Measurements from ENCODE around the gene IGF2BP2.

Gene IGF2BP2

DNA sequence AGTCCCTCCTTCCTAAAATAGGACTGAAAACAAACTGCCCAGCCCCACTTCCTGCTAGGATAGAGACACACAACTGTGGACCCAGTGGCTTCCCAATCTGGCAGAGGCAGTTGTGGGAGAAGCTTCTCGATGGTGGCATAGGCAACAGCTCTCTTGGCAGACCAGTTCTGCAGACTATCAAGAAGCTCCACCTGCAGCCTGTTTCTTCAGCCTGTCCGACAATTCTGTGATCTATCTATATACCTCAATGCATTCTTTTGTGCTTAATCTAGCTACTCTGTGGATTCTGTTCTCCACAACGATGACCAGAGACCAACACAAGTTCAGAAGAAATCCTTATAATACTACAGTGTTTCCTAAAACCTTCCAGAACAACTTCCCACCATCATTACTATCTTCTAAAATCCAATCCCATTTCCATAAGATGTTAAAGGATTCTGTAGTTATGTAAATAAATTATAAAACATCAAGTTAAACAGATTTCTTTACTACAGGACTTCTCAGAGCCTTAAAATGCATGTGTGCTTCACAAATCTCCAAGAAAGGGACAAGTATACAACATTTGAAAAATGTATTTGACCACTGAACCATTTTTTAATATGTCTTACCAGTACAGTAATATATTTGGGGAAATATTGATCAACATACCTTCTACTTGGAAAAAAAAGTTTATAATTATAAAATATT lies 57.7 kb downstream of the IGF2BP2 start:
- no peak for TF ChIP-seq CSRNP3 (CRISPR knock-in tag; IDR thresholded peaks at IDR 0.05)
- no peak for TF ChIP-seq RARB (CRISPR knock-in tag; IDR thresholded peaks at IDR 0.05)
- TF ChIP-seq ZNF8 (CRISPR knock-in tag; IDR thresholded peaks at IDR 0.05): no peak
- no peak for TF ChIP-seq ESRRG (CRISPR knock-in tag; IDR thresholded peaks at IDR 0.05)
- TF ChIP-seq, protein P1, sequence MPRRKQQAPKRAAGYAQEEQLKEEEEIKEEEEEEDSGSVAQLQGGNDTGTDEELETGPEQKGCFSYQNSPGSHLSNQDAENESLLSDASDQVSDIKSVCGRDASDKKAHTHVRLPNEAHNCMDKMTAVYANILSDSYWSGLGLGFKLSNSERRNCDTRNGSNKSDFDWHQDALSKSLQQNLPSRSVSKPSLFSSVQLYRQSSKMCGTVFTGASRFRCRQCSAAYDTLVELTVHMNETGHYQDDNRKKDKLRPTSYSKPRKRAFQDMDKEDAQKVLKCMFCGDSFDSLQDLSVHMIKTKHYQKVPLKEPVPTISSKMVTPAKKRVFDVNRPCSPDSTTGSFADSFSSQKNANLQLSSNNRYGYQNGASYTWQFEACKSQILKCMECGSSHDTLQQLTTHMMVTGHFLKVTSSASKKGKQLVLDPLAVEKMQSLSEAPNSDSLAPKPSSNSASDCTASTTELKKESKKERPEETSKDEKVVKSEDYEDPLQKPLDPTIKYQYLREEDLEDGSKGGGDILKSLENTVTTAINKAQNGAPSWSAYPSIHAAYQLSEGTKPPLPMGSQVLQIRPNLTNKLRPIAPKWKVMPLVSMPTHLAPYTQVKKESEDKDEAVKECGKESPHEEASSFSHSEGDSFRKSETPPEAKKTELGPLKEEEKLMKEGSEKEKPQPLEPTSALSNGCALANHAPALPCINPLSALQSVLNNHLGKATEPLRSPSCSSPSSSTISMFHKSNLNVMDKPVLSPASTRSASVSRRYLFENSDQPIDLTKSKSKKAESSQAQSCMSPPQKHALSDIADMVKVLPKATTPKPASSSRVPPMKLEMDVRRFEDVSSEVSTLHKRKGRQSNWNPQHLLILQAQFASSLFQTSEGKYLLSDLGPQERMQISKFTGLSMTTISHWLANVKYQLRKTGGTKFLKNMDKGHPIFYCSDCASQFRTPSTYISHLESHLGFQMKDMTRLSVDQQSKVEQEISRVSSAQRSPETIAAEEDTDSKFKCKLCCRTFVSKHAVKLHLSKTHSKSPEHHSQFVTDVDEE (CRISPR knock-in tag; IDR thresholded peaks at IDR 0.05): no peak
- TF ChIP-seq BACH2 (CRISPR knock-in tag; IDR thresholded peaks at IDR 0.05; ENCODE audit: borderline replicate concordance): no peak
- no peak for TF ChIP-seq SNAI2 (CRISPR knock-in tag; IDR thresholded peaks at IDR 0.05)
- TF ChIP-seq ZNF70 (CRISPR knock-in tag; IDR thresholded peaks at IDR 0.05): no peak
- TF ChIP-seq CSDC2 (CRISPR knock-in tag; IDR thresholded peaks at IDR 0.05): no peak
- TF ChIP-seq ZFP30 (CRISPR knock-in tag; IDR thresholded peaks at IDR 0.05): no peak
- TF ChIP-seq ZFP3 (CRISPR knock-in tag; IDR thresholded peaks at IDR 0.05): no peak
- no peak for TF ChIP-seq ZC3H10 (CRISPR knock-in tag; IDR thresholded peaks at IDR 0.05)
- TF ChIP-seq ISL1 (CRISPR knock-in tag; IDR thresholded peaks at IDR 0.05): no peak
- TF ChIP-seq TOX (CRISPR knock-in tag; IDR thresholded peaks at IDR 0.05; ENCODE audit: borderline replicate concordance): no peak
- no peak for TF ChIP-seq TCF4 (CRISPR knock-in tag; IDR thresholded peaks at IDR 0.05; ENCODE audit: borderline replicate concordance)
- TF ChIP-seq ZNF565 (CRISPR knock-in tag; conservative IDR thresholded peaks at IDR 0.05; ENCODE audit: low read depth): no peak
- TF ChIP-seq POU6F1 (CRISPR knock-in tag; IDR thresholded peaks at IDR 0.05; ENCODE audit: borderline replicate concordance, low read depth): no peak
- TF ChIP-seq, protein P2, sequence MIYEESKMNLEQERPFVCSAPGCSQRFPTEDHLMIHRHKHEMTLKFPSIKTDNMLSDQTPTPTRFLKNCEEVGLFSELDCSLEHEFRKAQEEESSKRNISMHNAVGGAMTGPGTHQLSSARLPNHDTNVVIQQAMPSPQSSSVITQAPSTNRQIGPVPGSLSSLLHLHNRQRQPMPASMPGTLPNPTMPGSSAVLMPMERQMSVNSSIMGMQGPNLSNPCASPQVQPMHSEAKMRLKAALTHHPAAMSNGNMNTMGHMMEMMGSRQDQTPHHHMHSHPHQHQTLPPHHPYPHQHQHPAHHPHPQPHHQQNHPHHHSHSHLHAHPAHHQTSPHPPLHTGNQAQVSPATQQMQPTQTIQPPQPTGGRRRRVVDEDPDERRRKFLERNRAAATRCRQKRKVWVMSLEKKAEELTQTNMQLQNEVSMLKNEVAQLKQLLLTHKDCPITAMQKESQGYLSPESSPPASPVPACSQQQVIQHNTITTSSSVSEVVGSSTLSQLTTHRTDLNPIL (CRISPR knock-in tag; IDR thresholded peaks at IDR 0.05; ENCODE audit: low read depth): no peak
- peak; percentile 15; the same call in 1 of the 3 replicates for ATAC-seq

GRCh38 chr3:185766329-185767001 lies 58.4 kb downstream of the IGF2BP2 start:
- TF ChIP-seq ZFP30 (CRISPR knock-in tag; IDR thresholded peaks at IDR 0.05): no peak
- no peak for TF ChIP-seq GLIS3 (CRISPR knock-in tag; IDR thresholded peaks at IDR 0.05)
- TF ChIP-seq, protein P1 (CRISPR knock-in tag; IDR thresholded peaks at IDR 0.05): no peak
- no peak for TF ChIP-seq CSDC2 (CRISPR knock-in tag; IDR thresholded peaks at IDR 0.05)
- no peak for TF ChIP-seq ESRRG (CRISPR knock-in tag; IDR thresholded peaks at IDR 0.05)
- TF ChIP-seq BACH2 (CRISPR knock-in tag; IDR thresholded peaks at IDR 0.05; ENCODE audit: borderline replicate concordance): no peak
- TF ChIP-seq SNAI2 (CRISPR knock-in tag; IDR thresholded peaks at IDR 0.05): no peak
- ATAC-seq: no peak

Data from SK-N-SH treated with all-trans-retinoic acid at 6 μM for 48 hours (cell line).